Measurements from ENCODE around the gene MGAT4A. TPM values are rescaled to one million over a fixed set of nuclear protein-coding genes. Genes with fewer than 3 reads are reported as not detected.

MGAT4A gene
- total and polyA plus RNA-seq, 2 donors (not counting 1 experiment from before 2014, with no cell fraction given) = 16.5 to 32.7 TPM

GRCh38 chr2:98570356-98570755, 160.6 kb downstream of the MGAT4A start:
- Histone ChIP-seq H3K4me1 (ENCODE audit: control insufficient read depth in 2 of 2, insufficient read depth in 2 of 2, low read length in 2 of 2) (no peaks in the 10 kb centered on the region), H3K79me2 (ENCODE audit: control insufficient read depth, insufficient read depth, low read length) (no peaks in the 10 kb centered on the region), H3K36me3 (replicated peaks in 1 of 2; ENCODE audit: control extremely low read depth in 1 of 2, control insufficient read depth in 1 of 2, extremely low read depth in 1 of 2, insufficient read depth in 2 of 2, low read length in 1 of 2) (peaks cover 15 to 27% of the 10 kb centered on the region in 2 experiments), H3K27ac (ENCODE audit: low read length in 2 of 2) (no peak overlapping the region), H3K4me3 (ENCODE audit: control extremely low read depth in 1 of 5, extremely low read depth in 1 of 5, insufficient read depth in 1 of 5, low read depth in 2 of 5, low read length in 4 of 5) (no peak overlapping the region), H2AFZ (ENCODE audit: insufficient read depth, low read depth, low read length, poor library complexity, severe bottlenecking) (no peak overlapping the region), H3K4me2 (replicated peaks; ENCODE audit: low read depth, low read length, poor library complexity, severe bottlenecking) (no peak overlapping the region), H4K20me1 (ENCODE audit: control insufficient read depth, insufficient read depth, low read length, poor library complexity, severe bottlenecking) (no peaks in the 10 kb centered on the region), H3K9me3 (ENCODE audit: control extremely low read depth in 1 of 3, control insufficient read depth in 2 of 3, insufficient read depth in 1 of 3, low read length in 2 of 3) (no peaks in the 10 kb centered on the region), H3K27me3 (replicated peaks in 1 of 4; ENCODE audit: control extremely low read depth in 1 of 4, control insufficient read depth in 3 of 4, insufficient read depth in 4 of 4, low read length in 3 of 4) (no peaks in the 10 kb centered on the region), H3K9ac (ENCODE audit: low read length) (no peak overlapping the region)
- H3K27ac Mint-ChIP-seq = no peak overlapping the region
- ATAC-seq (ENCODE audit: low read depth) = no peak
- intact Hi-C loops (cut with micrococcal nuclease) = no loop called here
- no peak overlapping the region for H3K4me3 Mint-ChIP-seq
- H3K4me1 Mint-ChIP-seq = no peaks in the 10 kb centered on the region
- TF ChIP-seq CTCF (IDR thresholded peaks at IDR 0.05) = no peak
- no peak for TF ChIP-seq EZH2 (IDR thresholded peaks at IDR 0.05; ENCODE audit: borderline replicate concordance, insufficient read depth, low read depth, low read length, poor library complexity, severe bottlenecking)
- no peaks in the 10 kb centered on the region for H3K27me3 Mint-ChIP-seq
- no peak for DNase-seq
- no peaks in the 10 kb centered on the region for H3K9me3 Mint-ChIP-seq (ENCODE audit: insufficient read depth)
- ChIA-PET POLR2A (no interaction called here), CTCF (interaction anchor here (4.4 kb wide), 1 partner anchor 12 kb away, joined by 31 read pairs; no protein-coding TSS in a partner anchor)
- 94% methylated on average over 5 of the region's 5 CpGs for WGBS (ENCODE audit: insufficient coverage)

DNA sequence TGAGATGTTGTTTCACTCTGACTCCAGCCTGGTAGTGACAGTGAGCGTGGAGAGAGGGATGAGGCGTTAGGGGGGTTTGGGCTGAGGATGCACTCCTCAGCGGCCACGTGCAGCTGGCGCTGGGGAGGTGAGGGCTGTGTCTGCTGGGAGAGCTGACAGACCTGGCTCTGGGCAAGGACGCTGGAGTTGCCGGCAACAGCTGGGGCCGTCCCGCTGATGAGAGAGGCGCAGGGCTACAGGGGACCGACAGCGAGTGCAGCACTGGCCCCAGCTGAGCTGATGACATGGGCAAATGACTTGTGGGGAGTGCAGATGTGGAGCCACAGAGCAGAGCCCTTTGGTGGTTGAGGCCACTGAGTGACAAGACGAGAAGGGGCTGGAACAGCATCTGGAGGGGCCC, 161.0 kb downstream of the MGAT4A start:
- Histone ChIP-seq H3K4me3 (ENCODE audit: control extremely low read depth in 1 of 5, extremely low read depth in 1 of 5, insufficient read depth in 1 of 5, low read depth in 2 of 5, low read length in 4 of 5) (no peak overlapping the region), H3K27me3 (replicated peaks in 1 of 4; ENCODE audit: control extremely low read depth in 1 of 4, control insufficient read depth in 3 of 4, insufficient read depth in 4 of 4, low read length in 3 of 4) (no peaks in the 10 kb centered on the region), H3K36me3 (replicated peaks in 1 of 2; ENCODE audit: control extremely low read depth in 1 of 2, control insufficient read depth in 1 of 2, extremely low read depth in 1 of 2, insufficient read depth in 2 of 2, low read length in 1 of 2) (peaks cover 15 to 27% of the 10 kb centered on the region in 2 experiments), H2AFZ (ENCODE audit: insufficient read depth, low read depth, low read length, poor library complexity, severe bottlenecking) (no peak overlapping the region), H3K9ac (ENCODE audit: low read length) (no peak overlapping the region), H4K20me1 (ENCODE audit: control insufficient read depth, insufficient read depth, low read length, poor library complexity, severe bottlenecking) (no peaks in the 10 kb centered on the region), H3K27ac (ENCODE audit: low read length in 2 of 2) (no peak overlapping the region), H3K4me1 (ENCODE audit: control insufficient read depth in 2 of 2, insufficient read depth in 2 of 2, low read length in 2 of 2) (no peaks in the 10 kb centered on the region), H3K4me2 (replicated peaks; ENCODE audit: low read depth, low read length, poor library complexity, severe bottlenecking) (no peak overlapping the region), H3K79me2 (ENCODE audit: control insufficient read depth, insufficient read depth, low read length) (no peaks in the 10 kb centered on the region), H3K9me3 (ENCODE audit: control extremely low read depth in 1 of 3, control insufficient read depth in 2 of 3, insufficient read depth in 1 of 3, low read length in 2 of 3) (no peaks in the 10 kb centered on the region)
- Mint-ChIP-seq H3K9me3 (ENCODE audit: insufficient read depth) (no peaks in the 10 kb centered on the region), H3K4me1 (no peaks in the 10 kb centered on the region), H3K27me3 (no peaks in the 10 kb centered on the region), H3K4me3 (no peak overlapping the region), H3K27ac (no peak overlapping the region)
- CTCF ChIA-PET = interaction anchor here (4.4 kb wide), 1 partner anchor 12 kb away, joined by 31 read pairs; no protein-coding TSS in a partner anchor
- TF ChIP-seq CTCF (IDR thresholded peaks at IDR 0.05) = no peak
- TF ChIP-seq EZH2 (IDR thresholded peaks at IDR 0.05; ENCODE audit: borderline replicate concordance, insufficient read depth, low read depth, low read length, poor library complexity, severe bottlenecking) = no peak
- intact Hi-C loops (cut with micrococcal nuclease) = loop anchor here (1.0 to 5.0 kb wide), 2 partner anchors 157 to 267 kb away; no protein-coding TSS in a partner anchor
- DNase-seq (no peak), ATAC-seq (ENCODE audit: low read depth) (no peak)
- WGBS (ENCODE audit: insufficient coverage) = 97% methylated on average over 13 of the region's 13 CpGs
- POLR2A ChIA-PET = no interaction called here
